GM18907 (cell line): Measurements from ENCODE around the gene CRHR1.
"Not testable (repeated sequence)": the region's sequence is repeated elsewhere in the genome, so short reads cannot be mapped to it uniquely, and the experiment has no call there.

Source experiments
- ATAC-seq: cut with Tn5 transposase; IDR thresholded peaks from one replicate; pipeline ENCODE4 v1.9.1; 2021; ENCODE audit warnings: mild to moderate bottlenecking, moderate library complexity; ENCODE audit not compliant: unreplicated experiment

The CRHR1 gene

GRCh38 chr17:45784293-45784740 is at the start of gene CRHR1:
TSS of gene CRHR1 (plus strand) at chr17:45784320. CDS start at chr17:45784545, 225 bp downstream.
- ATAC-seq: no peak

- ATAC-seq: no peak
These were observed 49.5 kb upstream of the CRHR1 start for GRCh38 chr17:45734598-45734997.

- no peak for ATAC-seq
These were observed 48.6 kb upstream of the CRHR1 start for GRCh38 chr17:45735488-45735887.

- no peak for ATAC-seq
These were observed 44.3 kb upstream of the CRHR1 start for GRCh38 chr17:45739786-45740185.

- ATAC-seq: no peak
These were observed 43.4 kb upstream of the CRHR1 start for GRCh38 chr17:45740553-45741330.

- ATAC-seq: no peak
These were observed 41.9 kb upstream of the CRHR1 start for GRCh38 chr17:45742251-45742650.

- no peak for ATAC-seq
These were observed 40.3 kb upstream of the CRHR1 start for GRCh38 chr17:45743626-45744326.

GRCh38 chr17:45744826-45745225 is 39.3 kb upstream of the CRHR1 start:
- not testable (repeated sequence) for ATAC-seq

- no peak for ATAC-seq
These were observed 38.3 kb upstream of the CRHR1 start for GRCh38 chr17:45745601-45746494.

- ATAC-seq: no peak
These were observed 36.2 kb upstream of the CRHR1 start for GRCh38 chr17:45747911-45748310.

- ATAC-seq: no peak
These were observed 35.3 kb upstream of the CRHR1 start for GRCh38 chr17:45748731-45749310.

- no peak for ATAC-seq
These were observed 34.2 kb upstream of the CRHR1 start for GRCh38 chr17:45749831-45750335.

- ATAC-seq: no peak
These were observed 33.2 kb upstream of the CRHR1 start for GRCh38 chr17:45750779-45751440.

- no peak for ATAC-seq
These were observed 32.7 kb upstream of the CRHR1 start for GRCh38 chr17:45751466-45751865.

GRCh38 chr17:45752246-45752645 is 31.9 kb upstream of the CRHR1 start:
- ATAC-seq: no peak

- ATAC-seq: no peak
These were observed 30.4 kb upstream of the CRHR1 start for GRCh38 chr17:45753645-45754225.

- ATAC-seq: no peak
These were observed 29.1 kb upstream of the CRHR1 start for GRCh38 chr17:45755050-45755449.

- no peak for ATAC-seq
These were observed 27.7 kb upstream of the CRHR1 start for GRCh38 chr17:45756266-45756991.
